GM12891 (cell line): ENCODE measurements around the gene OR2W3.

ENCODE experiments used
- DNase-seq: peaks from one replicate; pipeline ENCODE4 v3.0.0; 2011; ENCODE audit warnings: low spot score; ENCODE audit not compliant: insufficient read length
- FAIRE-seq: peaks from 2 replicates; lab custom pipeline; 2011; peaks lifted over from hg19 to GRCh38; lab: Jason Lieb, UNC
- PAX5 ChIP-seq: IDR thresholded peaks from 2 replicates; pipeline ENCODE4 v1.6.1; 2011; ENCODE audit warnings: low read length, moderate library complexity, mild to moderate bottlenecking; ENCODE audit not compliant: insufficient read depth, severe bottlenecking
- POLR2A ChIP-seq: IDR thresholded peaks from 2 replicates; pipeline ENCODE4 v1.6.1; 2011; ENCODE audit warnings: low read depth, low read length, control low read depth
- POLR2AphosphoS5 ChIP-seq: IDR thresholded peaks from 2 replicates; pipeline ENCODE4 v1.6.1; 2011; ENCODE audit warnings: low read depth, low read length, control low read depth
- POU2F2 ChIP-seq: IDR thresholded peaks from 2 replicates; pipeline ENCODE4 v1.6.1; 2011; ENCODE audit warnings: low read depth, mild to moderate bottlenecking, control low read depth, low read length, moderate library complexity
- SPI1 ChIP-seq: IDR thresholded peaks from 2 replicates; pipeline ENCODE4 v1.6.1; 2011; ENCODE audit warnings: low read depth, low read length, control low read depth
- TAF1 ChIP-seq: IDR thresholded peaks from 2 replicates; pipeline ENCODE4 v1.6.1; 2011; ENCODE audit warnings: low read depth, low read length, control low read depth

OR2W3 gene

GRCh38 chr1:247864644-247865043 is 30.7 kb upstream of the OR2W3 start:
- DNase-seq (no peak), FAIRE-seq (no peak)
- TF ChIP-seq POLR2A (no peak), POU2F2 (no peak), TAF1 (no peak), POLR2AphosphoS5 (no peak), PAX5 (no peak), SPI1 (no peak)

GRCh38 chr1:247865416-247865815 is 30.0 kb upstream of the OR2W3 start:
- DNase-seq (no peak), FAIRE-seq (no peak)
- TF ChIP-seq POLR2A (no peak), TAF1 (no peak), POLR2AphosphoS5 (no peak), PAX5 (no peak), SPI1 (no peak), POU2F2 (no peak)

DNA sequence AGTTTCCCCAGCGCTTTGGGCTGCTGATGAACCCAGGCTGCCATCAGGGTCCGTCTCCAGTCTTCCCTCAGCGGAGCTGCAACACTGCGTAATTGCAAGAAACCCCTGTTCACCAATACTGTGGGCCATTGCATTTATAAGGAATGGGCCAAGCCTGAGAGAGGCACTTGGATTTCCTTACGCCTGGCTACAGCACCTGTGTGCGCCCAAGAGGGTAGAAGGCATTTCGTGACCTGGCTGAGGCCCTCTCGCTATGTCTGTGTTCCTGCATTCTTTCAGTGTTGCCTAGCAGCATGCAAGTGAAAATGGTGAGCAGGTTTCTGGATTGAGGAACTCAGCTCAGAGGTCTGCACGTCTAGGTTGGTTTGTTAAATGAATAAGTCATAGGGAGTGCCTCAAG is 12.0 kb upstream of the OR2W3 start:
- FAIRE-seq (no peak), DNase-seq (no peak)
- TF ChIP-seq POLR2AphosphoS5 (no peak), PAX5 (no peak), POU2F2 (no peak), TAF1 (no peak), POLR2A (no peak), SPI1 (no peak)

DNA sequence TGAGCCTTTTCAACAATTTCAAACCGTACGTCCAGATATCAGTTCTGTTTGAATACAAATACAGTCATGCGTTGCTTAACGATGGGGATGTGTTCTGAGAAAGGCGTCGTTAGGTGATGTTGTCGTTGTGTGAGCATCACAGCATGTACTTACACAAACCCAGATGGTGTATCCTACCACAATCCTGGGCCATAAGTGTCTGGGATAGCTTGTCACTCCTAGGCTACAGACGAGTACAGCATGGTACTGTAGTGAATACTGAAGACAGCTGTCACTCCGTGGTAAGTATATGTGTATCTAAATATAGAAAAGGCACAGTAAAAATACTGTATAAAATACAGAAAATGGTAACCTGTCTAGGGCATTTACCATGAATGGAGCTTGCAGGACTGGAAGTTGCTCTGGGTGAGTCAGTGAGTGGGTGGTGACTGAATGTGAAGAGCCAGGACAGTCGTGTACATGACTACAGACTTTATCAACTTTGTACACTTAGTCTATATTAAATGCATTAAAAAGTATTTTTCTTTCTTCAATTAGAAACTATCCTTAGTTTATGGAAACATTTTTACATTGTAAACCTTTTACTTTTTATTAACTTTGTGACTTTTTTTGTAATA is 10.5 kb upstream of the OR2W3 start:
- DNase-seq (no peak), FAIRE-seq (no peak)
- TF ChIP-seq POLR2AphosphoS5 (no peak), POU2F2 (no peak), SPI1 (no peak), POLR2A (no peak), TAF1 (no peak), PAX5 (no peak)

- DNase-seq (no peak), FAIRE-seq (no peak)
- TF ChIP-seq POU2F2 = no peak
- no peak for TF ChIP-seq POLR2A
- no peak for TF ChIP-seq SPI1
- TF ChIP-seq TAF1 = no peak
- TF ChIP-seq PAX5 = no peak
- TF ChIP-seq POLR2AphosphoS5 = no peak
Measured at GRCh38 chr1:247895976-247896375, 589 bp downstream of the OR2W3 start.

GRCh38 chr1:247904122-247904521 is 8.7 kb downstream of the OR2W3 start:
- FAIRE-seq = no peak
- TF ChIP-seq POLR2A (no peak), SPI1 (no peak), POLR2AphosphoS5 (no peak), POU2F2 (no peak), PAX5 (no peak), TAF1 (no peak)

GRCh38 chr1:247905181-247905580 is 9.8 kb downstream of the OR2W3 start:
- no peak for TF ChIP-seq POLR2AphosphoS5
- no peak for TF ChIP-seq TAF1
- TF ChIP-seq POU2F2 = no peak
- TF ChIP-seq PAX5 = no peak
- TF ChIP-seq POLR2A = no peak
- no peak for TF ChIP-seq SPI1
- FAIRE-seq = no peak
- DNase-seq = no peak

More at GRCh38 chr1:247904122-247904521, 8.7 kb downstream of the OR2W3 start:
- no peak for DNase-seq

DNA sequence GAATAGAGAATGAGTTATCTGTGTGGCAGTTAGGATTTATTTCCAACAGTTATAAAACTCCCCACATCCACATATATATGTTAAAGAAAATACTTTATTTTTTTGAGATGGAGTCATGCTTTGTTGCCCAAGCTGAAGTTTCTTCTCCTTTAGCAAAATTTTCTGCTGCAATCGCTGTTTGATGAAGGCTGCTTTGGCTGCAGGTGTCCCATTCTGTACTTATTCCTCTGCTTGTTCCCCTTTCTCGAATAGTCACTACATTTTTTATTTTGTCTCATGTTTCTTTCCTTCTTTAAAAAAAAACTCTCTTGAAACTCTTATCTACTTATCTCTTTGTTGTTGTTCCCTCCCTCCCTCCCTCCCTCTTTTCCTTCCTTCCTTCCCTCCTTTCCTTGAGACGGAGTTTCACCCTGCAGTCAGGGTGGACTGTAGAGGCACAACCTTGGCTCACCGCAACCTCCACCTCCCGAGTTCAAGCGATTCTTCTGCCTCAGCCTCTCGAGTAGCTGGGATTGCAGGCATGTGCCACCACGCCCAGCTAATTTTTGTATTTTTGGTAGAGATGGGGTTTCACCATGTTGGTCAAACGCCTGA is 10.6 kb downstream of the OR2W3 start:
- FAIRE-seq = no peak
- TF ChIP-seq POLR2AphosphoS5 (no peak), POLR2A (no peak), TAF1 (no peak), POU2F2 (no peak), SPI1 (no peak), PAX5 (no peak)

GRCh38 chr1:247906504-247907047 is 11.2 kb downstream of the OR2W3 start:
- TF ChIP-seq SPI1 (no peak), POLR2A (no peak), TAF1 (no peak), POU2F2 (no peak), POLR2AphosphoS5 (no peak), PAX5 (no peak)
- DNase-seq (no peak), FAIRE-seq (no peak)

More for the DNA sequence above, 10.6 kb downstream of the OR2W3 start:
- DNase-seq = no peak

DNA sequence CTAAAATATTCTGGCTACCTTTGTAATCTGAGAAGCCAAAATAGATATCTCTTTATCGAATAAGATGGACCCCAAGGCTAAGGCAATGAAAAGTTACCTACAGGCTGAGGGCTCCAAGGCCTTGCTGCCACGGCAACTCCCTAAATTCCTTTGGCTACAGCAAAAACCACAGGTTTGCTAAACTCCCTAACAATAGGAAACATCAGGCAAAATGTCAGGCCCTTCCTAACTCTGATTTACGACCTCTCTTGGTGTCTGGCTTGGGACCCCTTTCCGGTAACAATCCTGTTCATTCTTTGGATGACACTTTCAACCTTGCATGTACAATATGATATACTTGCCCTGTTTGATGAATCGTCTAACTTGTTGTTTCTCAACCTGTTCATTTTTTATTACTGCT is 13.4 kb downstream of the OR2W3 start:
- FAIRE-seq (no peak), DNase-seq (no peak)
- TF ChIP-seq TAF1 (no peak), PAX5 (no peak), POLR2A (no peak), SPI1 (no peak), POLR2AphosphoS5 (no peak), POU2F2 (no peak)
